Measurements from ENCODE around the gene GPR149. TPM values are rescaled to one million over a fixed set of nuclear protein-coding genes. Genes with fewer than 3 reads are reported as not detected.

The GPR149 gene
- total RNA-seq, 2 donors from 2014 or later, result 0.09 TPM; not detected in 1

DNA sequence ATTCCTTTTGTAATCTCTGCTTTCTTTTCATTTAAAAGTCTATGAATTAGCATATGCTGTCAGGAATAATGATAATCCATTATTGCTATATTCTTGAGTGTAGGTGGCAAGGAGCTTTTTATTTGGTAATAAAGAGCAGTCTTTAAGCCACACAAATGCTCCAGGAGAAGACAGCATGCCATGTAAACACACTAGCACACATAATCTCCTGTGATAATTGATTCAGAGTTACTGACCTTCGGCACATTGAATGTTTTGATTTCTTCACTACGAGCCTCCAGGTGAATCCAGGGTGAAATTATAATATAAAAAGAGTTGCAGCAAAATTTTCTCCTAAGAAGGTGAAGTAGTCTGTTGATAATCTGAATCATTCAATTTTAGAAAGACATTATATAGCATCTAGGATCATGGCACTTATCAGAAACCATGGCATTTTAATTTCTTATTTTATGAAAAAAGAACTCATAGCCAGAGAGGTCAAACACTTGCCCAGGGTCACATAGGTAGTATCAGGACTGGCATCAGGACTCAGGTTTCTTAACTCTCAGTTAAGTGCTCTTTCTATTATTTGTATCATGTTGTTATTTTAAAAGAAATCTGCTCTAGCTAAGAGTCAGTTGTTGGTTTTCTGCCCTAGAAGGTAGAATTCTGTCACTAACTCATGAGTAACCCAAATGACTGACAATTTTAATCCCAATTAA is 84.4 kb downstream of the GPR149 start:
- intact Hi-C loops (cut with DNase I), result no loop called here
- DNase-seq (ENCODE audit: low spot score), result no peak
- H3K36me3 ChIP-seq, result no peaks in the 10 kb centered on the region
- no peaks in the 10 kb centered on the region for H3K9me3 ChIP-seq
- WGBS, result 37% methylated on average over 2 of the region's 2 CpGs
- no peaks in the 10 kb centered on the region for H3K4me1 ChIP-seq (replicated peaks)
- H3K4me3 ChIP-seq, result no peak overlapping the region
- no peak overlapping the region for H3K27ac ChIP-seq
- TF ChIP-seq POLR2AphosphoS5 (IDR thresholded peaks at IDR 0.05), result no peak
- no peak for TF ChIP-seq POLR2A (IDR thresholded peaks at IDR 0.05)
- TF ChIP-seq CTCF (IDR thresholded peaks at IDR 0.05), result no peak
- no peaks in the 10 kb centered on the region for H3K27me3 ChIP-seq (replicated peaks; ENCODE audit: insufficient read depth)

GRCh38 chr3:154338570-154338969 is 91.4 kb downstream of the GPR149 start:
- intact Hi-C loops (cut with DNase I), result loop anchor here (10.0 kb wide), 3 partner anchors 426 to 1366 kb away; no protein-coding TSS in a partner anchor
- H3K27me3 ChIP-seq (replicated peaks; ENCODE audit: insufficient read depth), result no peaks in the 10 kb centered on the region
- no peak for DNase-seq (ENCODE audit: low spot score)
- no peaks in the 10 kb centered on the region for H3K4me1 ChIP-seq (replicated peaks)
- H3K36me3 ChIP-seq, result no peaks in the 10 kb centered on the region
- no peak overlapping the region for H3K4me3 ChIP-seq
- no peaks in the 10 kb centered on the region for H3K9me3 ChIP-seq
- H3K27ac ChIP-seq, result no peak overlapping the region
- 34% methylated on average over 4 of the region's 4 CpGs for WGBS
- TF ChIP-seq POLR2AphosphoS5 (IDR thresholded peaks at IDR 0.05), result no peak
- no peak for TF ChIP-seq CTCF (IDR thresholded peaks at IDR 0.05)
- TF ChIP-seq POLR2A (IDR thresholded peaks at IDR 0.05), result no peak

- no peak overlapping the region for H3K27ac ChIP-seq
- no peak for DNase-seq (ENCODE audit: low spot score)
- H3K9me3 ChIP-seq, result no peaks in the 10 kb centered on the region
- H3K4me3 ChIP-seq, result no peak overlapping the region
- no peaks in the 10 kb centered on the region for H3K36me3 ChIP-seq
- H3K4me1 ChIP-seq (replicated peaks), result no peaks in the 10 kb centered on the region
- TF ChIP-seq POLR2A (IDR thresholded peaks at IDR 0.05), result no peak
- TF ChIP-seq POLR2AphosphoS5 (IDR thresholded peaks at IDR 0.05), result no peak
- TF ChIP-seq CTCF (IDR thresholded peaks at IDR 0.05), result no peak
- no peaks in the 10 kb centered on the region for H3K27me3 ChIP-seq (replicated peaks; ENCODE audit: insufficient read depth)
- intact Hi-C loops (cut with DNase I), result loop anchor here (10.0 kb wide), 3 partner anchors 427 to 1367 kb away; no protein-coding TSS in a partner anchor
- 95% methylated on average over 6 of the region's 6 CpGs for WGBS
Measured at GRCh38 chr3:154338008-154338407, 92.0 kb downstream of the GPR149 start.

GRCh38 chr3:154334973-154335420 is 95.0 kb downstream of the GPR149 start:
- Histone ChIP-seq H3K4me1 (replicated peaks) (no peaks in the 10 kb centered on the region), H3K27me3 (replicated peaks; ENCODE audit: insufficient read depth) (no peaks in the 10 kb centered on the region), H3K4me3 (no peak overlapping the region), H3K27ac (no peak overlapping the region), H3K9me3 (no peaks in the 10 kb centered on the region), H3K36me3 (no peaks in the 10 kb centered on the region)
- 15% methylated on average over 3 of the region's 3 CpGs for WGBS
- no peak for DNase-seq (ENCODE audit: low spot score)
- TF ChIP-seq POLR2AphosphoS5 (IDR thresholded peaks at IDR 0.05) (no peak), CTCF (IDR thresholded peaks at IDR 0.05) (peak; percentile 39 to 69 (median 62))
- intact Hi-C loops (cut with DNase I), result loop anchor here (10.0 kb wide), 3 partner anchors 430 to 1370 kb away; no protein-coding TSS in a partner anchor

DNA sequence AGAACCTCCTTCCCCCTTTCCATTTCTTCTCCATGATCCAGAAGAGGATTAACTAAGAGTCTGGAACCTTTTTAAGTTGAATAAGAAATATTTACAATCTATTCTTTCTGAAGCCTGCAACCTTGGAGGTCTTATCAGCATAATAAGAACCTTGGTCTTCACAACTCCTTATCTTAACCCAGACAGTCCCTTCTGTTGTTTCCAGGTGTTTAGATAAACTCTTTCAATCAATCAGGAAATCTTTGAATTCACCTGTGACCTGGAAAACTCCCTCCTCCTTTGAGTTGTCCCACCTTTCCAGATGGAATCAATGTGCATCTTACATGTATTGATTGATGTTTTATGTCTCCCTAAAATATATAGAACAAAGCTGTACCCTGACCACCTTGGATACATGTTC is 102.1 kb downstream of the GPR149 start:
- no peak for DNase-seq (ENCODE audit: low spot score)
- intact Hi-C loops (cut with DNase I), result no loop called here

More for the DNA sequence above, 102.1 kb downstream of the GPR149 start:
- H3K9me3 ChIP-seq, result no peaks in the 10 kb centered on the region
- no peak overlapping the region for H3K4me3 ChIP-seq
- no peaks in the 10 kb centered on the region for H3K4me1 ChIP-seq (replicated peaks)
- no peak overlapping the region for H3K27ac ChIP-seq
- TF ChIP-seq CTCF (IDR thresholded peaks at IDR 0.05) (no peak), POLR2A (IDR thresholded peaks at IDR 0.05) (no peak), POLR2AphosphoS5 (IDR thresholded peaks at IDR 0.05) (no peak)
- no peaks in the 10 kb centered on the region for H3K27me3 ChIP-seq (replicated peaks; ENCODE audit: insufficient read depth)
- H3K36me3 ChIP-seq, result no peaks in the 10 kb centered on the region
